RWPE2 (cell line): ENCODE results near the gene PKLR.

Source experiments
- ATAC-seq: fragments of 200-7000 bp; cut with Tn5 transposase; 3 replicates; pipeline ENCODE4 v1.9.1; 2021; ENCODE audit warnings: low read depth
- DNase-seq: peaks from one replicate; pipeline ENCODE4 v3.0.0-alpha.2; 2020; ENCODE audit warnings: low spot score
- H3K27ac ChIP-seq: fragments of 450-650 bp; 2 replicates; pipeline ENCODE4 v1.5.1; 2017; ENCODE audit warnings: mild to moderate bottlenecking; ENCODE audit not compliant: poor library complexity, severe bottlenecking
- H3K27me3 ChIP-seq: fragments of 250-450 bp; sonication (Bioruptor Pico); 2 replicates; pipeline ENCODE4 v1.5.1; 2021; ENCODE audit warnings: mild to moderate bottlenecking, moderate library complexity; ENCODE audit not compliant: insufficient read depth, poor library complexity, severe bottlenecking
- H3K36me3 ChIP-seq: fragments of 250-450 bp; sonication (Bioruptor Pico); 2 replicates; pipeline ENCODE4 v1.5.1; 2020; ENCODE audit warnings: low read depth, mild to moderate bottlenecking, moderate library complexity
- H3K4me1 ChIP-seq: fragments of 250-450 bp; sonication (Bioruptor Pico); 2 replicates; pipeline ENCODE4 v1.5.1; 2021; ENCODE audit warnings: mild to moderate bottlenecking, moderate library complexity; ENCODE audit not compliant: insufficient read depth, poor library complexity, severe bottlenecking
- H3K4me3 ChIP-seq: fragments of 250-450 bp; sonication (Bioruptor Pico); 2 replicates; pipeline ENCODE4 v1.5.1; 2021; ENCODE audit warnings: mild to moderate bottlenecking, moderate library complexity; ENCODE audit not compliant: severe bottlenecking
- H3K9me3 ChIP-seq: fragments of 250-450 bp; sonication (Bioruptor Pico); 2 replicates; pipeline ENCODE4 v1.5.1; 2021; ENCODE audit warnings: mild to moderate bottlenecking, moderate library complexity; ENCODE audit not compliant: severe bottlenecking
- CTCF ChIP-seq: fragments of 450-650 bp; IDR thresholded peaks from one replicate; pipeline ENCODE4 v1.5.1; 2017; ENCODE audit warnings: mild to moderate bottlenecking, moderate library complexity; ENCODE audit not compliant: poor library complexity, severe bottlenecking

PKLR gene

GRCh38 chr1:155272466-155273342, 28.5 kb downstream of the PKLR start:
- ATAC-seq = peak; percentile 24
- DNase-seq = no peak

GRCh38 chr1:155269381-155269780, 31.9 kb downstream of the PKLR start:
- H3K4me1 ChIP-seq = peaks cover 3% of the 10 kb centered on the region
- no peaks in the 10 kb centered on the region for H3K9me3 ChIP-seq
- no peak overlapping the region for H3K4me3 ChIP-seq
- no peak for TF ChIP-seq CTCF
- H3K36me3 ChIP-seq = peaks cover 78% of the 10 kb centered on the region
- DNase-seq = no peak
- no peak overlapping the region for H3K27ac ChIP-seq
- H3K27me3 ChIP-seq = no peaks in the 10 kb centered on the region
- no peak for ATAC-seq

More at GRCh38 chr1:155272466-155273342, 28.5 kb downstream of the PKLR start:
- Histone ChIP-seq H3K36me3 (peaks cover 45% of the 10 kb centered on the region), H3K27ac (peak overlapping the region; percentile 85), H3K4me1 (peaks cover 3% of the 10 kb centered on the region), H3K4me3 (peak overlapping the region; percentile 62), H3K9me3 (no peaks in the 10 kb centered on the region), H3K27me3 (no peaks in the 10 kb centered on the region)
- TF ChIP-seq CTCF = no peak

GRCh38 chr1:155268630-155269029, 32.6 kb downstream of the PKLR start:
- no peaks in the 10 kb centered on the region for H3K9me3 ChIP-seq
- peaks cover 3% of the 10 kb centered on the region for H3K4me1 ChIP-seq
- DNase-seq = no peak
- H3K4me3 ChIP-seq = no peak overlapping the region
- H3K27me3 ChIP-seq = no peaks in the 10 kb centered on the region
- no peak for ATAC-seq
- TF ChIP-seq CTCF = no peak
- H3K27ac ChIP-seq = no peak overlapping the region
- H3K36me3 ChIP-seq = peaks cover 85% of the 10 kb centered on the region

- peaks cover 97% of the 10 kb centered on the region for H3K36me3 ChIP-seq
- no peak overlapping the region for H3K27ac ChIP-seq
- H3K4me1 ChIP-seq = peaks cover 3% of the 10 kb centered on the region
- H3K4me3 ChIP-seq = no peak overlapping the region
- DNase-seq = no peak
- ATAC-seq = no peak
- no peak for TF ChIP-seq CTCF
- no peaks in the 10 kb centered on the region for H3K9me3 ChIP-seq
- no peaks in the 10 kb centered on the region for H3K27me3 ChIP-seq
These were observed 33.9 kb downstream of the PKLR start for GRCh38 chr1:155267373-155267772.

- peaks cover 89% of the 10 kb centered on the region for H3K36me3 ChIP-seq
- no peaks in the 10 kb centered on the region for H3K27me3 ChIP-seq
- no peaks in the 10 kb centered on the region for H3K4me1 ChIP-seq
- no peak overlapping the region for H3K4me3 ChIP-seq
- ATAC-seq (no peak), DNase-seq (no peak)
- no peak for TF ChIP-seq CTCF
- no peaks in the 10 kb centered on the region for H3K9me3 ChIP-seq
- H3K27ac ChIP-seq = no peak overlapping the region
These were observed 34.7 kb downstream of the PKLR start for GRCh38 chr1:155266553-155266952.
